Fibroblast of lung (primary cell): Measurements from ENCODE around the gene DAZAP1.

Experiments used
- EZH2 ChIP-seq: IDR thresholded peaks from 2 replicates; pipeline ENCODE4 v1.5.1; 2012; ENCODE audit warnings: low read length, control low read depth, mild to moderate bottlenecking; ENCODE audit errors: missing control alignments
- TF ChIP-seq, protein P1 (sequence below), 2 donors: IDR thresholded peaks in 1 of 2; conservative IDR thresholded peaks in 1 of 2; 1 replicate in 1 of 2; 2 replicates in 1 of 2; pipeline ENCODE4 v1.5.1; 2011 to 2012; ENCODE audit warnings: low read length in 2 of 2, control low read depth in 1 of 2, inconsistent platforms in 1 of 2, low read depth in 1 of 2, mild to moderate bottlenecking in 1 of 2

DNA sequence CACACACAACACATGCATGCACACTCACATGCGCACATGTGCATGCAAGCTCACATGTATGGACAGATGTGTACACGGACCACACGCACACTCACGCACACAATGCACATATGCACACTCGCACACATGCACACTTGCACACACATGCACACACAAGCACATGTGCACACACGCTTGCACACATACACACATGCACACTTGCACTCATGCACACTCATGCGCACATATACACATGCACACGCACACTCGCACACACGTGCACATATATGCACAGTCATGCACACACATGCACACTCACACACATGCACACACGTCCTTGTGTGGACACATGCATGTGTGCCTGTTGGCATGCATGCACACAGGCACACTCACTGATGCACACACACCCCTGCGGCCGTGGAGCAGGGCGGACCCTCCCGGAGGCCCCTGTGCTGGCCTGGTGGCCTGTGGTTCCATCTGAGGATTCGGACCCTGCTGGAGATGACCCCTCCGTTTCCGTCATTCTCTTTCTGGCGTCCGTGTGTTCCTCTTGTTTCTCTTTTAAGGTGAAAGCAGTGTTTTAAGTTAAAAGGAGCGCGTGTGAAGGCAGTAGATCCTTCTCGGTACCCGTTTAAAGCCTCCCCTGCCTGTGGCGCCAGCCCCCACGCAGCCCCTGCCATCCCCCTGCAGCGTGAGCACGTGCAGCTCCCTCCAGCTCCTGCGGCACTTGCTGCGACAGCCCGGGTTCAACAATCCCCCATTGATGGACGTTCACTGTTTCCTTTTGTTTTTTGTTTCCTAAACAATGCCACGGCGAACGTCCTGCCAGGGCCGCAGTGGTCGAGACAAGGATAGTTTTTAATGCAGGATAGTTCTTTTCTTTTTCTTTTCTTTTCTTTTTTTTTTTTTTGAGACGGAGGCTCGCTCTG is 18.1 kb upstream of the DAZAP1 start:
- TF ChIP-seq EZH2, result no peak
- TF ChIP-seq, protein P1, sequence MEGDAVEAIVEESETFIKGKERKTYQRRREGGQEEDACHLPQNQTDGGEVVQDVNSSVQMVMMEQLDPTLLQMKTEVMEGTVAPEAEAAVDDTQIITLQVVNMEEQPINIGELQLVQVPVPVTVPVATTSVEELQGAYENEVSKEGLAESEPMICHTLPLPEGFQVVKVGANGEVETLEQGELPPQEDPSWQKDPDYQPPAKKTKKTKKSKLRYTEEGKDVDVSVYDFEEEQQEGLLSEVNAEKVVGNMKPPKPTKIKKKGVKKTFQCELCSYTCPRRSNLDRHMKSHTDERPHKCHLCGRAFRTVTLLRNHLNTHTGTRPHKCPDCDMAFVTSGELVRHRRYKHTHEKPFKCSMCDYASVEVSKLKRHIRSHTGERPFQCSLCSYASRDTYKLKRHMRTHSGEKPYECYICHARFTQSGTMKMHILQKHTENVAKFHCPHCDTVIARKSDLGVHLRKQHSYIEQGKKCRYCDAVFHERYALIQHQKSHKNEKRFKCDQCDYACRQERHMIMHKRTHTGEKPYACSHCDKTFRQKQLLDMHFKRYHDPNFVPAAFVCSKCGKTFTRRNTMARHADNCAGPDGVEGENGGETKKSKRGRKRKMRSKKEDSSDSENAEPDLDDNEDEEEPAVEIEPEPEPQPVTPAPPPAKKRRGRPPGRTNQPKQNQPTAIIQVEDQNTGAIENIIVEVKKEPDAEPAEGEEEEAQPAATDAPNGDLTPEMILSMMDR (conservative IDR thresholded peaks at IDR 0.05 in 1 of 2, IDR thresholded peaks at IDR 0.05 in 1 of 2; ENCODE audit: low read depth in 1 of 2, low read length in 2 of 2), result no peak
